ENCODE results near the gene CD36.

- TF ChIP-seq SUZ12 (IDR thresholded peaks at IDR 0.05; ENCODE audit: extremely low read depth, insufficient read depth, insufficient read length) (no peak), YY1 (IDR thresholded peaks at IDR 0.05; ENCODE audit: insufficient read depth, insufficient read length) (no peak)
These were observed 36.4 kb upstream of the CD36 start for GRCh38 chr7:80601999-80602398.

All from NT2/D1 (cell line).